Omental fat pad (tissue), 4 donors: ENCODE measurements around the gene CAMSAP1. TPM values are rescaled to one million over a fixed set of nuclear protein-coding genes. Genes with fewer than 3 reads are reported as not detected.

Experiments
- ATAC-seq: fragments of 150-250 bp; one replicate; pipeline ENCODE4 v1.9.1; 2016; ENCODE audit warnings: mild to moderate bottlenecking, moderate library complexity; ENCODE audit not compliant: low FRiP score
- DNase-seq: peaks from one replicate; pipeline ENCODE4 v3.0.0-alpha.2; 2019; ENCODE audit warnings: low spot score
- CTCF ChIP-seq, 3 donors: fragments of 450-650 bp; IDR thresholded peaks; one replicate each; pipeline ENCODE4 v1.5.1; 2016 to 2017; ENCODE audit warnings: antibody characterized with exemption in 3 of 3, mild to moderate bottlenecking in 3 of 3, moderate library complexity in 2 of 3
- total RNA-seq, 4 donors: library from RNA; depleted of rRNA; stranded (reverse); fragments of >200 nt; gene quantifications; one replicate each; pipeline ENCODE4 v1.1.0, GENCODE V29; 2016

The CAMSAP1 gene
- total RNA-seq, 4 donors from 2014 or later = 22.3 to 52.5 (median 33.2) TPM

DNA sequence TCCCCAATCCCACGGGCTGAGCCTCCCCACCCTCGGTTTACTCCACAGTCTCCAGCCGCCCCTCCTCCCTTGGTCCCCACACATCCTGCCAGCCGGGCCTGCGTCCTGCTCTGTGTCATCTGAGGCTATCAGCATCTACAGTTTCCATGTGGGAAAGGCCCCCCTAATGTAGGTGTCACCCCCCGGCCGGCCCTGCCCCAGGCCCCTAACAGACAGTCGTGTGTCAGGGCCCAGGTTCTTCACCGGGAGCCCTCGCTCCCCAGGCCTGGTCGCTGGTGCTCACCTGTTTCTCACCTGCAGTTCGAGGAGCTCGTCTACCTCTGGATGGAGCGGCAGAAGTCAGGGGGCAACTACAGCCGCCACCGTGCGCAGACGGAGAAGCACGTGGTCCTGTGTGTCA is 142.6 kb downstream of the CAMSAP1 start:
- no peak for TF ChIP-seq CTCF (IDR thresholded peaks at IDR 0.05)
- DNase-seq (no peak), ATAC-seq (no peak)

DNA sequence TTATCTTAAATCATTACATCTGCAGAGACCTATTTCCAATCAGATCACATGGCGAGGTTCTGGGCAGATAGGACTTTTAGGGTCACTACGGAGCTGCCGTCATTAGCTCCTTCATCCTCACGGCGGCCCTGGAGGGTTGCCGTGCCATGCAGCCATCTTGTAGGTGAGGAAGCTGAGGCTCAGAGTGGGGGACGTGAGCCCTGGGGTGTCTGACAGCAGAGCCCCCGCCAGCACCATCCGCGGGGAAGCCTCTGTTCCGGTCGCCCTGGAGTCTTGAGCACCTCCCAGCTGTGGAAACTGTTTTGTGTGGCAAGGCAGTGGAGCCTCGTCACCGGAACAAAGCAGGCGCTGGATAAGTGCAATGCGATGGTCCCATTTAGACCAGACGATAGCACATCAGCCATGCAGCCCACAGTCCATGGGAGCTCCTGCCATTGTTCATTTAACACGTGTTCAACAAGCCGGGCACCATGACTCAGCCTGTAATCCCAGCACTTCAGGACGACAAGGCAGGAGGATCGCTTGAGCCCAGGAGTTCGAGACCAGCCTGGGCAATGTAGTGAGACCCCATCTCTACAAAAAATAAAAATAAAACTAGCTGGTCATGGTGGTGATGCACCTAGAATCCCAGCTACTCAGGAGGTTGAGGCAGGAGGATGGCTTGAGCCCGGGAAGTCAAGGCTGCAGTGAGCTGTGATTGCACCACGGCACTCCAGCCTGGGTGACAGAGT is 143.5 kb downstream of the CAMSAP1 start:
- TF ChIP-seq CTCF (IDR thresholded peaks at IDR 0.05) = no peak
- ATAC-seq (no peak), DNase-seq (no peak)

- no peak for DNase-seq
- TF ChIP-seq CTCF (IDR thresholded peaks at IDR 0.05) = no peak
Observed at GRCh38 chr9:135762921-135763320, 144.4 kb downstream of the CAMSAP1 start.

GRCh38 chr9:135761845-135762168 is 145.5 kb downstream of the CAMSAP1 start:
- DNase-seq = no peak
- no peak for ATAC-seq
- TF ChIP-seq CTCF (IDR thresholded peaks at IDR 0.05) = no peak

More at GRCh38 chr9:135762921-135763320, 144.4 kb downstream of the CAMSAP1 start:
- ATAC-seq = no peak

- TF ChIP-seq CTCF (IDR thresholded peaks at IDR 0.05) = no peak
- ATAC-seq = no peak
- DNase-seq = no peak
Observed at GRCh38 chr9:135761150-135761844, 146.0 kb downstream of the CAMSAP1 start.

DNA sequence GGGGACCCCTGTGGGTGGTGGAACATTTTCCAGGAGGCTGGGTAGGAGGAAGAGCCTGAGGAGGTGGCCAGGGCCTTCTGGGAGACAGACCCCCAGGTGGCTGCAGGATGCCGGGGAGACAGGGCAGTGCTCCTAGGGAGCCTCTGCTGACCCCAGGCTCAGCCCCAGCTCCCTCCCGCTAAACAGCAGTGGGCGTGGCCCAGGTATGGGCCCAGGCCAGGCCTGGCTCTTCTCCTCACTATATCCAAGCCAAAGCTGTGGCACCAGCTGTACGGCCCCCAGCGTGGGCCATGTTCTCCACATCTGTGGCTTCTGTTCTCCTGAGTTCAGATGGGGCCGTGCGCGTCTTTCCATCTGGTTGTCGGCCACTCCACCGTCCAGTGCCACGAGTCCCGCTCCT is 146.9 kb downstream of the CAMSAP1 start:
- no peak for TF ChIP-seq CTCF (IDR thresholded peaks at IDR 0.05)
- DNase-seq = no peak
- ATAC-seq = no peak
